Ascending aorta (tissue), 2 donors: ENCODE measurements around the gene NRXN2. TPM values are rescaled to one million over a fixed set of nuclear protein-coding genes. Genes with fewer than 3 reads are reported as not detected.

ENCODE experiments used
- DNase-seq, 2 donors: peaks; one replicate each; pipeline ENCODE4 v3.0.0-alpha.2; 2019; ENCODE audit warnings: low spot score in 2 of 2
- H3K27ac ChIP-seq, 2 donors: fragments of 200-600 bp; sonication (generic); one replicate each; pipeline ENCODE4 v1.5.1; 2016 to 2017; ENCODE audit warnings: mild to moderate bottlenecking in 1 of 2
- H3K27me3 ChIP-seq: fragments of 200-600 bp; sonication (generic); one replicate; pipeline ENCODE4 v1.5.1; 2017
- H3K36me3 ChIP-seq, 2 donors: fragments of 200-600 bp; sonication (generic); one replicate each; pipeline ENCODE4 v1.5.1; 2016
- H3K4me1 ChIP-seq, 2 donors: fragments of 200-600 bp; sonication (generic); one replicate each; pipeline ENCODE4 v1.5.1; 2016 to 2017; ENCODE audit warnings: mild to moderate bottlenecking in 1 of 2
- H3K4me3 ChIP-seq, 2 donors: fragments of 200-600 bp; sonication (generic); one replicate each; pipeline ENCODE4 v1.5.1; 2016 to 2017; ENCODE audit warnings: mild to moderate bottlenecking in 1 of 2
- H3K9me3 ChIP-seq, 2 donors: fragments of 200-600 bp; sonication (generic); one replicate each; pipeline ENCODE4 v1.5.1; 2016
- CTCF ChIP-seq, 3 experiments: fragments of 200-600 bp in 2 of 3; fragments of 450-650 bp in 1 of 3; sonication (generic) in 2 of 3; IDR thresholded peaks; one replicate each; pipeline ENCODE4 v1.5.1; 2016 to 2019; ENCODE audit warnings: antibody characterized with exemption in 3 of 3, mild to moderate bottlenecking in 1 of 3, moderate library complexity in 1 of 3
- intact Hi-C: fragments of 100-400 bp; cut with DNase I; formaldehyde crosslinking; loops from one replicate; pipeline ENCODE4 v1.15.1; 2023
- total RNA-seq: library from RNA; depleted of rRNA; stranded (reverse); fragments of >200 nt; gene quantifications from one replicate; pipeline ENCODE4 v1.1.0, GENCODE V29; 2016

NRXN2 gene
- total RNA-seq, 1 donor from 2014 or later: 26.0 TPM

- H3K27ac ChIP-seq: no peak overlapping the region
These were observed 30.6 kb upstream of the NRXN2 start for GRCh38 chr11:64753380-64754123.

GRCh38 chr11:64753019-64753379 lies 30.0 kb upstream of the NRXN2 start:
- Histone ChIP-seq H3K27me3 (no peaks in the 10 kb centered on the region), H3K9me3 (no peaks in the 10 kb centered on the region), H3K27ac (no peak overlapping the region), H3K4me1 (no peaks in the 10 kb centered on the region), H3K4me3 (no peak overlapping the region), H3K36me3 (peaks cover 15 to 22% of the 10 kb centered on the region in 2 donors)
- no peak for TF ChIP-seq CTCF (IDR thresholded peaks at IDR 0.05)
- intact Hi-C loops: no loop called here
- DNase-seq: no peak

More at GRCh38 chr11:64753380-64754123, 30.6 kb upstream of the NRXN2 start:
- no peak for DNase-seq
- Histone ChIP-seq H3K36me3 (peaks cover 15 to 22% of the 10 kb centered on the region in 2 donors), H3K4me3 (no peak overlapping the region), H3K9me3 (no peaks in the 10 kb centered on the region), H3K27me3 (no peaks in the 10 kb centered on the region), H3K4me1 (peaks cover 0 to 2% of the 10 kb centered on the region in 2 donors)
- TF ChIP-seq CTCF (IDR thresholded peaks at IDR 0.05): no peak
- intact Hi-C loops: no loop called here

DNA sequence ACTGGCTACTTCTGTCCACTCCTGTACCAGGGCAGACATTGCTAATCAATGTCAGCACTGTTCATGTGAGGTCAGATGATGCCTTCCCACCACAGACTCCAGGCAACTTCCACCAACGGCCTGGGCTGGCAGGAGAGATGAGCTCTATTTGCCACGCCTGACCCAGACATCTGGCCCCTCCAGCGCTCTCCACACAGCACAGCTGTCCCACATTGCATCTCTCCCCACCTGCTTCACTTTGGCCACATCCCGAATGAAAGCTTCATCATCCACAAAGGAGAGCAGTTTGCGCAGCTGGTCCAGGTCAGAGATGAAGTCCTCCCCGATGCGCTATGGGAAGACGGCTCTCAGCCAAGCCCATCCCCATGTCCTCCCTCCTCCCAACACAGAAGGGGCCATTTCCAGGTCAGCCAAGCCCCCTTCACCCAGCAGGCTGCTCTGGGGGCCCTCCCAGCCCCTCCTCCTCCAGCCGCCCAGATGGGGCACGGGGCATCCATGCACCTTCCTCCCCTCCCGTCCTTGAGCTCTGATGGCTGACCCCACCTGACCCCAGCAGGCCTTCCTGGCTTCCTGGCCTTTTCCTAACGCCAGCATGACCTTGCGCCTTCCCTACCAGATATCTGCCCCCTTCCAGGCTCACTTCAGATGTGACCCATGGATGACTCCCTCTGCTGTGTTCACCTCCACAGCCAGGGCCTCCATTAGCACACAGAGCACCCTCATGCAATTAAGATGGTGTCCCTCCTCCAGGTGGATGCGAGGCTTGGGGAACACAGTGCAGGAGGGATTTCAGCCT lies 29.4 kb upstream of the NRXN2 start:
- no peak for TF ChIP-seq CTCF (IDR thresholded peaks at IDR 0.05)
- H3K36me3 ChIP-seq: peaks cover 15 to 22% of the 10 kb centered on the region in 2 donors
- H3K27me3 ChIP-seq: no peaks in the 10 kb centered on the region
- no peak overlapping the region for H3K4me3 ChIP-seq
- no peak overlapping the region for H3K27ac ChIP-seq
- H3K4me1 ChIP-seq: no peaks in the 10 kb centered on the region
- intact Hi-C loops: no loop called here
- no peak for DNase-seq
- H3K9me3 ChIP-seq: no peaks in the 10 kb centered on the region

GRCh38 chr11:64751580-64751979 lies 28.6 kb upstream of the NRXN2 start:
- no peak overlapping the region for H3K4me3 ChIP-seq
- no peak for TF ChIP-seq CTCF (IDR thresholded peaks at IDR 0.05)
- no peak overlapping the region for H3K27ac ChIP-seq
- DNase-seq: no peak
- no peaks in the 10 kb centered on the region for H3K4me1 ChIP-seq
- H3K9me3 ChIP-seq: no peaks in the 10 kb centered on the region
- no peaks in the 10 kb centered on the region for H3K27me3 ChIP-seq
- intact Hi-C loops: no loop called here
- H3K36me3 ChIP-seq: peaks cover 15 to 22% of the 10 kb centered on the region in 2 donors

DNA sequence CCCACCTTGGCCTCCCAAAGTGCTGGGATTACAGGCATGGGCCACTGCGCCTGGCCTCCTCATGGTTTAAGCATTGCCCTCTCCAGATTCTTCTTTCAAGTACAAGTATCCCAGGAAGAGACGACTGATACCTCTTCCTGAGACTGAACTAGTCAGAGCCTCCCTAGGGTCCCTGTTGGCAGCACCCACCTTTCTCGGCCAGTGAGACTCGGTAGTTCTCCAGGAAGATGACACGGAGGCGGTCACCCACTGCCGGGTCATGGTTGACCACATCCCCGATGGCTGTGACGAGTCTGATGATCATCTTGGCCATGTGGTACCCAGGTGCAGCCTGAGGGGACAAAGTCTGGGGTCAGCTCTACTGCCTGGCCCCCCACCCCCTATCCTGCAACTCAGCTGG lies 28.1 kb upstream of the NRXN2 start:
- intact Hi-C loops: no loop called here
- no peaks in the 10 kb centered on the region for H3K9me3 ChIP-seq
- peaks cover 15 to 22% of the 10 kb centered on the region in 2 donors for H3K36me3 ChIP-seq
- H3K4me1 ChIP-seq: no peaks in the 10 kb centered on the region
- TF ChIP-seq CTCF (IDR thresholded peaks at IDR 0.05): no peak
- no peaks in the 10 kb centered on the region for H3K27me3 ChIP-seq
- no peak overlapping the region for H3K4me3 ChIP-seq
- no peak overlapping the region for H3K27ac ChIP-seq
- no peak for DNase-seq
